HepG2 (cell line): Measurements from ENCODE around the gene ADPRM. TPM values are rescaled to one million over a fixed set of nuclear protein-coding genes. Genes with fewer than 3 reads are reported as not detected.
A peak's percentile ranks its signal among the peaks of the same experiment; 100 is the strongest.

Experiments used
- ADNP ChIP-seq: sonication (generic); formaldehyde crosslinking; IDR thresholded peaks from 2 replicates; pipeline ENCODE4 v1.4.0; 2020; ENCODE audit warnings: missing genetic modification reagents
- AKNA ChIP-seq: sonication (generic); formaldehyde crosslinking; IDR thresholded peaks from 2 replicates; pipeline ENCODE4 v1.4.0; 2020; ENCODE audit warnings: missing genetic modification reagents, borderline replicate concordance
- BCL3 ChIP-seq: sonication (generic); formaldehyde crosslinking; IDR thresholded peaks from 2 replicates; pipeline ENCODE4 v1.5.1; 2020; ENCODE audit warnings: mild to moderate bottlenecking, missing genetic modification reagents, moderate library complexity
- CBX2 ChIP-seq, 2 experiments: fragments of 200-600 bp in 1 of 2; sonication (generic); formaldehyde crosslinking in 1 of 2; IDR thresholded peaks; 2 replicates each; pipeline versions ENCODE4 v1.7.0 to v1.8.1; 2018 to 2022; ENCODE audit warnings: low read depth in 2 of 2, low read length in 1 of 2, mild to moderate bottlenecking in 1 of 2, missing genetic modification reagents in 1 of 2
- EP300 ChIP-seq, 3 experiments: sonication (generic) in 1 of 3; formaldehyde crosslinking in 1 of 3; IDR thresholded peaks; 2 replicates each; pipeline versions ENCODE4 v1.5.1 to v1.6.1; 2011 to 2020; ENCODE audit warnings: low read depth in 2 of 3, low read length in 2 of 3, borderline replicate concordance in 1 of 3, improper control_type of control experiment in 1 of 3, mild to moderate bottlenecking in 1 of 3, missing genetic modification reagents in 1 of 3, moderate library complexity in 1 of 3
- KLF13 ChIP-seq: sonication (generic); formaldehyde crosslinking; IDR thresholded peaks from 2 replicates; pipeline ENCODE4 v1.4.0; 2020; ENCODE audit warnings: mild to moderate bottlenecking, missing genetic modification reagents
- LCORL ChIP-seq, 2 experiments: fragments of 450-650 bp in 1 of 2; sonication (generic) in 1 of 2; formaldehyde crosslinking in 1 of 2; IDR thresholded peaks; 2 replicates each; pipeline versions ENCODE4 v1.5.0 to v1.6.1; 2017 to 2020; ENCODE audit warnings: antibody characterized with exemption in 1 of 2, missing genetic modification reagents in 1 of 2
- MTERF4 ChIP-seq: sonication (generic); formaldehyde crosslinking; IDR thresholded peaks from 2 replicates; pipeline ENCODE4 v1.8.0; 2023; ENCODE audit warnings: mild to moderate bottlenecking, missing genetic modification reagents
- MYNN ChIP-seq: sonication (generic); formaldehyde crosslinking; IDR thresholded peaks from 2 replicates; pipeline ENCODE4 v1.4.0; 2020; ENCODE audit warnings: mild to moderate bottlenecking, low read depth, missing genetic modification reagents
- NAIF1 ChIP-seq: sonication (generic); formaldehyde crosslinking; IDR thresholded peaks from 2 replicates; pipeline ENCODE4 v1.5.0; 2020; ENCODE audit warnings: mild to moderate bottlenecking, missing genetic modification reagents, borderline replicate concordance
- PRMT3 ChIP-seq: sonication (generic); formaldehyde crosslinking; IDR thresholded peaks from 2 replicates; pipeline ENCODE4 v1.8.1; 2022; ENCODE audit warnings: low read depth, mild to moderate bottlenecking, moderate library complexity, missing genetic modification reagents, borderline replicate concordance
- SP2 ChIP-seq: sonication (generic); formaldehyde crosslinking; IDR thresholded peaks from 2 replicates; pipeline ENCODE4 v1.5.1; 2020; ENCODE audit warnings: mild to moderate bottlenecking, missing genetic modification reagents
- SPEN ChIP-seq: sonication (generic); formaldehyde crosslinking; IDR thresholded peaks from 2 replicates; pipeline ENCODE4 v1.5.1; 2020; ENCODE audit warnings: low read depth, mild to moderate bottlenecking, missing genetic modification reagents
- THAP8 ChIP-seq: sonication (generic); formaldehyde crosslinking; IDR thresholded peaks from 2 replicates; pipeline ENCODE4 v1.5.1; 2020; ENCODE audit warnings: missing genetic modification reagents, mild to moderate bottlenecking, borderline replicate concordance
- ZNF296 ChIP-seq: sonication (generic); formaldehyde crosslinking; conservative IDR thresholded peaks from 2 replicates; pipeline ENCODE4 v1.5.0; 2020; ENCODE audit warnings: mild to moderate bottlenecking, missing genetic modification reagents
- ZNF605 ChIP-seq: sonication (generic); formaldehyde crosslinking; IDR thresholded peaks from 2 replicates; pipeline ENCODE4 v1.8.0; 2022; ENCODE audit warnings: mild to moderate bottlenecking, missing genetic modification reagents
- ZNF672 ChIP-seq: sonication (generic); formaldehyde crosslinking; IDR thresholded peaks from 2 replicates; pipeline ENCODE4 v1.8.1; 2022; ENCODE audit warnings: missing genetic modification reagents
- ZZZ3 ChIP-seq: sonication (generic); formaldehyde crosslinking; IDR thresholded peaks from 2 replicates; pipeline ENCODE4 v1.4.0; 2020; ENCODE audit warnings: missing genetic modification reagents, mild to moderate bottlenecking, borderline replicate concordance
- polyA plus RNA-seq, 8 experiments: library from polyadenylated mRNA; depleted of rRNA in 3 of 8; stranded (reverse) in 7 of 8; unstranded in 1 of 8; fragments of >200 nt; fragmentation: Illumina TruSeq in 4 of 8; extraction: Trizol in 4 of 8; gene quantifications; 2 replicates each; pipeline versions ENCODE4 v1.2.1 to v1.2.3, GENCODE V29; 2011 to 2016; ENCODE audit warnings: low read depth in 4 of 8, missing spikeins in 1 of 8, mixed read lengths in 1 of 8; ENCODE audit not compliant: insufficient read depth in 1 of 8
- total RNA-seq, 5 experiments: library from RNA; depleted of rRNA; stranded (reverse); fragments of >200 nt; fragmentation: Illumina TruSeq; extraction: Trizol; gene quantifications; 2 replicates each; pipeline ENCODE4 v1.2.3, GENCODE V29; 2016; ENCODE audit warnings: low read depth in 1 of 5

Gene ADPRM
- total and polyA plus RNA-seq, 2 of the 13 experiments (the other 11 are each of a cell fraction or from before 2014, with no cell fraction given) = 5.6 to 10.8 TPM

GRCh38 chr17:10697092-10698081 is at the start of gene ADPRM, which contains the start of gene SCO1 (continued):
- TF ChIP-seq THAP8 (CRISPR knock-in tag) (peak; percentile 68; the same call in 1 of the 2 replicates), SPEN (CRISPR knock-in tag) (peak; percentile 97), ZNF605 (CRISPR knock-in tag) (peak; percentile 58; the same call in 1 of the 2 replicates), MTERF4 (CRISPR knock-in tag) (peak; percentile 88; the same call in 1 of the 2 replicates), PRMT3 (CRISPR knock-in tag) (no peak), BCL3 (CRISPR knock-in tag) (peak; percentile 61; the same call in 1 of the 2 replicates), KLF13 (CRISPR knock-in tag) (no peak), LCORL (IDR thresholded peaks at IDR 0.05) (no peak), LCORL (CRISPR knock-in tag; IDR thresholded peaks at IDR 0.05) (0 out of 2 replicates have a peak, but pooled peaks have one; percentile 48), CBX2 (IDR thresholded peaks at IDR 0.05; ENCODE audit: low read depth, low read length) (no peak), CBX2 (CRISPR knock-in tag; IDR thresholded peaks at IDR 0.05; ENCODE audit: low read depth) (no peak), SP2 (CRISPR knock-in tag) (peak; percentile 87), MYNN (CRISPR knock-in tag) (no peak), NAIF1 (CRISPR knock-in tag) (no peak), EP300 (IDR thresholded peaks at IDR 0.05; ENCODE audit: low read depth in 2 of 2, low read length in 2 of 2) (no peak), EP300 (CRISPR knock-in tag; IDR thresholded peaks at IDR 0.05; ENCODE audit: borderline replicate concordance) (peak; percentile 48; the same call in 1 of the 2 replicates), AKNA (CRISPR knock-in tag) (peak; percentile 74; the same call in 1 of the 2 replicates), ZNF296 (CRISPR knock-in tag) (peak; percentile 77; the same call in 1 of the 2 replicates), ZZZ3 (CRISPR knock-in tag) (peak; percentile 94; the same call in 1 of the 2 replicates), ZNF672 (CRISPR knock-in tag) (no peak), ADNP (CRISPR knock-in tag) (no peak)
